Measurements from ENCODE around the gene NAGPA.

DNA sequence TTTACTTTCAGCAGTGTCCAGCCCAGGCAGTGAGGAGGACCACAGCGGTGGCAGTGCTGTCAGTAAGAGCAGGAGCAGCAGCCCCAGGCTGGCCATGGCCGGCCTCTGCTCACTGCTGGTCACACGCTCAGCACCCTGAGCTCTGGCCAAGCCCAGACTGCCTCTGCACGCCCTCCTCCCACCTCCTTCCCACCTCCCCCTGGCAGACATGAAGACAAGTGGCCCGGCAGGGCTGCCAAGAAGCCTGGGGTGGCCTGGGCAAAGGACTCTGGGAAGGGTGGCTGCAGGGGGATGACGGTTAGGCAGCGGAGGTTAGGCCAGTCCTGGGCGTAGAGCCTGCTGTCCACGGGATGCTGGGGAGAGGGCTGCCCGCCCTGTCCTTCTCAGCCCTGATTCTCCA, 32.1 kb upstream of the NAGPA start, which contains the start of gene C16orf89:
- TF ChIP-seq, protein P1, sequence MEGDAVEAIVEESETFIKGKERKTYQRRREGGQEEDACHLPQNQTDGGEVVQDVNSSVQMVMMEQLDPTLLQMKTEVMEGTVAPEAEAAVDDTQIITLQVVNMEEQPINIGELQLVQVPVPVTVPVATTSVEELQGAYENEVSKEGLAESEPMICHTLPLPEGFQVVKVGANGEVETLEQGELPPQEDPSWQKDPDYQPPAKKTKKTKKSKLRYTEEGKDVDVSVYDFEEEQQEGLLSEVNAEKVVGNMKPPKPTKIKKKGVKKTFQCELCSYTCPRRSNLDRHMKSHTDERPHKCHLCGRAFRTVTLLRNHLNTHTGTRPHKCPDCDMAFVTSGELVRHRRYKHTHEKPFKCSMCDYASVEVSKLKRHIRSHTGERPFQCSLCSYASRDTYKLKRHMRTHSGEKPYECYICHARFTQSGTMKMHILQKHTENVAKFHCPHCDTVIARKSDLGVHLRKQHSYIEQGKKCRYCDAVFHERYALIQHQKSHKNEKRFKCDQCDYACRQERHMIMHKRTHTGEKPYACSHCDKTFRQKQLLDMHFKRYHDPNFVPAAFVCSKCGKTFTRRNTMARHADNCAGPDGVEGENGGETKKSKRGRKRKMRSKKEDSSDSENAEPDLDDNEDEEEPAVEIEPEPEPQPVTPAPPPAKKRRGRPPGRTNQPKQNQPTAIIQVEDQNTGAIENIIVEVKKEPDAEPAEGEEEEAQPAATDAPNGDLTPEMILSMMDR (IDR thresholded peaks at IDR 0.05) = no peak
- TF ChIP-seq POLR2A (IDR thresholded peaks at IDR 0.05) = no peak

Data from suprapubic skin (tissue), 3 donors.